ENCODE results near the gene ANO9.

DNA sequence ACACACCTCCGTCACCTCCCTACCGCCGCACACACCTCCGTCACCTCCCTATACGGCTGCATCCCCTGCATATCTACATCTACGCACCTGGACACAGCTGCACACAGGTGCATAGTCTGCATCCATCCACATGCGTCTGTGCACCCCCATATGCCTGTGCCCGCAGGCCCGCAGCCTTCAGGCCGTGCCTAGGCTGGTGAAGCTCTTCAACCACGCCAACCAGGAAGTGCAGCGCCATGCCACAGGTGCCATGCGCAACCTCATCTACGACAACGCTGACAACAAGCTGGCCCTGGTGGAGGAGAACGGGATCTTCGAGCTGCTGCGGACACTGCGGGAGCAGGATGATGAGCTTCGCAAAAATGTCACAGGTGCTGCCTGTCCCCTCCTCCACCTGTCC lies 43.0 kb downstream of the ANO9 start:
- TF ChIP-seq CTCF (IDR thresholded peaks at IDR 0.05; ENCODE audit: low read length) (no peak), EZH2 (IDR thresholded peaks at IDR 0.05; ENCODE audit: borderline replicate concordance, low read length) (no peak)

Data from OCI-LY1 (cell line).